Upper lobe of left lung (tissue), 6 donors: ENCODE measurements around the gene AAMDC. TPM values are rescaled to one million over a fixed set of nuclear protein-coding genes. Genes with fewer than 3 reads are reported as not detected.
"Not testable (repeated sequence)": the region's sequence is repeated elsewhere in the genome, so short reads cannot be mapped to it uniquely, and the experiment has no call there.

Source experiments
- ATAC-seq, 2 donors: fragments of 200-7000 bp; cut with Tn5 transposase; one replicate each; pipeline ENCODE4 v1.9.1; 2022; ENCODE audit warnings: mild to moderate bottlenecking in 2 of 2, moderate library complexity in 2 of 2; ENCODE audit not compliant: low FRiP score in 2 of 2
- DNase-seq, 2 donors: peaks; one replicate each; pipeline ENCODE4 v3.0.0-alpha.2; 2019 to 2020
- H3K27ac ChIP-seq, 4 donors: fragments of 200-600 bp; sonication (generic); one replicate each; pipeline ENCODE4 v1.5.1; 2016 to 2019
- H3K27me3 ChIP-seq, 4 donors: fragments of 200-600 bp; sonication (generic); one replicate each; pipeline ENCODE4 v1.5.1; 2017 to 2019
- H3K36me3 ChIP-seq, 4 donors: fragments of 200-600 bp; sonication (generic); one replicate each; pipeline ENCODE4 v1.5.1; 2016 to 2019
- H3K4me1 ChIP-seq, 4 donors: fragments of 200-600 bp; sonication (generic); one replicate each; pipeline ENCODE4 v1.5.1; 2018 to 2019
- H3K4me3 ChIP-seq, 4 donors: fragments of 200-600 bp; sonication (generic); one replicate each; pipeline ENCODE4 v1.5.1; 2017 to 2019; ENCODE audit warnings: mild to moderate bottlenecking in 2 of 4, moderate library complexity in 1 of 4
- H3K9me3 ChIP-seq, 4 donors: fragments of 200-600 bp; sonication (generic); one replicate each; pipeline ENCODE4 v1.5.1; 2018 to 2019
- CTCF ChIP-seq, 6 experiments: fragments of 450-650 bp in 4 of 6; fragments of 200-600 bp in 2 of 6; sonication (generic) in 2 of 6; IDR thresholded peaks; one replicate each; pipeline ENCODE4 v1.5.1; 2016 to 2019; ENCODE audit warnings: antibody characterized with exemption in 6 of 6
- EP300 ChIP-seq, 4 donors: sonication (generic); formaldehyde crosslinking; IDR thresholded peaks; one replicate each; pipeline ENCODE4 v1.5.1; 2017; ENCODE audit warnings: antibody characterized with exemption in 4 of 4, control low read depth in 2 of 4
- POLR2A ChIP-seq, 4 donors: fragments of 450-650 bp; IDR thresholded peaks; one replicate each; pipeline ENCODE4 v1.5.1; 2016 to 2017; ENCODE audit warnings: antibody characterized with exemption in 4 of 4, mild to moderate bottlenecking in 2 of 4
- POLR2AphosphoS5 ChIP-seq, 2 donors: sonication (generic); formaldehyde crosslinking; IDR thresholded peaks; one replicate each; pipeline ENCODE4 v1.5.1; 2017; ENCODE audit warnings: antibody characterized with exemption in 2 of 2
- WGBS, 2 donors: methylation state at CpG; one replicate each; pipeline ENCODE4 v1.1.5; 2017 to 2018; 5-methylcytosine and 5-hydroxymethylcytosine counted together
- total RNA-seq, 6 donors: library from RNA; depleted of rRNA in 4 of 6; stranded (reverse); fragments of >200 nt in 4 of 6; gene quantifications; one replicate each; pipeline versions ENCODE4 v1.1.0 to v1.2.1, GENCODE V29; 2016 to 2021
- donor health status: DM: no; HTN: no; CAD: no; lungs with moderate emphysema.
- donor health status: DM: no; HTN: yes; CAD: no; lungs with severe emphysema.

AAMDC gene
- total RNA-seq, 6 donors from 2014 or later = 26.2 to 36.1 (median 29.3) TPM; not detected in 1

DNA sequence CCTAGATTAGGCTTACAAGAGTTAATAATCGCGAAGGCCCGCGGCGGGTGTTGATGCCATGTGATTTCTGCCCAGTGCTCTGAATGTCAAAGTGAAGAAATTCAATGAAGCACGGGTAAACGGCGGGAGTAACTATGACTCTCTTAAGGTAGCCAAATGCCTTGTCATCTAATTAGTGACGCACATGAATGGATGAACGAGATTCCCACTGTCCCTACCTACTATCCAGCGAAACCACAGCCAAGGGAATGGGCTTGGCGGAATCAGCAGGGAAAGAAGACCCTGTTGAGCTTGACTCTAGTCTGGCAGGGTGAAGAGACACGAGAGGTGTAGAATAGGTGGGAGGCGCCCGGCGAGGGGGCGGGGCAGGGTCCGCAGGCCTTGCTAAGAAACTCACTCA lies 65.5 kb downstream of the AAMDC start:
- Histone ChIP-seq H3K27ac (no peak overlapping the region), H3K4me3 (no peak overlapping the region), H3K4me1 (no peaks in the 10 kb centered on the region), H3K36me3 (peaks cover 0 to 65% (median 18%) of the 10 kb centered on the region in 4 donors), H3K9me3 (no peaks in the 10 kb centered on the region), H3K27me3 (no peaks in the 10 kb centered on the region)
- TF ChIP-seq POLR2AphosphoS5 (IDR thresholded peaks at IDR 0.05) = no peak
- TF ChIP-seq EP300 (IDR thresholded peaks at IDR 0.05) = no peak
- TF ChIP-seq POLR2A (IDR thresholded peaks at IDR 0.05) = no peak
- no peak for TF ChIP-seq CTCF (IDR thresholded peaks at IDR 0.05)
- WGBS, 2 donors = 95 to 97% methylated on average over 18 of the region's 18 CpGs
- ATAC-seq = no peak
- DNase-seq = peak in 1 of 2 donors; percentile 41

- ATAC-seq, DNase-seq, H3K4me3 ChIP-seq, H3K4me1 ChIP-seq, H3K27me3 ChIP-seq, H3K9me3 ChIP-seq, H3K27ac ChIP-seq: not testable (repeated sequence)
- H3K36me3 ChIP-seq = peaks cover 0 to 57% (median 13%) of the 10 kb centered on the region in 4 donors
- 97 to 98% methylated on average over 4 to 5 of the region's 5 CpGs for WGBS, 2 donors
Observed at GRCh38 chr11:77889045-77889444, 68.1 kb downstream of the AAMDC start.

GRCh38 chr11:77890100-77890614 lies 69.2 kb downstream of the AAMDC start:
- peaks cover 0 to 54% (median 13%) of the 10 kb centered on the region in 4 donors for H3K36me3 ChIP-seq

GRCh38 chr11:77890619-77891056 lies 69.7 kb downstream of the AAMDC start:
- not testable (repeated sequence) for DNase-seq, H3K9me3 ChIP-seq, ATAC-seq, H3K27ac ChIP-seq, H3K27me3 ChIP-seq, H3K4me1 ChIP-seq, H3K4me3 ChIP-seq
- WGBS, 2 donors = 60 to 62% methylated on average over 4 of the region's 4 CpGs
- peaks cover 0 to 49% (median 13%) of the 10 kb centered on the region in 4 donors for H3K36me3 ChIP-seq

More at GRCh38 chr11:77890100-77890614, 69.2 kb downstream of the AAMDC start:
- not testable (repeated sequence) for H3K27me3 ChIP-seq, H3K4me3 ChIP-seq, ATAC-seq, H3K27ac ChIP-seq, H3K9me3 ChIP-seq, H3K4me1 ChIP-seq, DNase-seq

DNA sequence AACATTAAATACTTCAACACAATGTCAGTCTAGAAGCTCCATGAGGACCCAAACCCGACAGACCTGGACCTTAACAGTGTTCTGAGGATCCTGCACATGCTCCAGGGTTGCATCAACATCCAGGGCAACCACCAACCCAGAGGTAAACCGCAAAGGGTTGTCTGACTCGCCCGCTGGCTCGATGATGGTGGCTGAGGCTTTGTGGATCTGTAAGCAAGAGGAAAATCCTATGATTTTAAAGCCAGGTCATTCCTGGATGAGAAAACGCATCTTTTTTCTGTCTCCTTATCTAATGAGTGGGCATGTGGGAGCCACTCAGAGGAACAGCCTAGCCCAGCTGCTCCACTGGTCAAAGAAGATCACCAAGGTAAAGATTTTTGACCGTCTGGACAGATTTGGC lies 70.3 kb downstream of the AAMDC start:
- not testable (repeated sequence) for H3K4me1 ChIP-seq, H3K9me3 ChIP-seq, DNase-seq, H3K4me3 ChIP-seq, H3K27me3 ChIP-seq, ATAC-seq, H3K27ac ChIP-seq
- peaks cover 0 to 43% (median 11%) of the 10 kb centered on the region in 4 donors for H3K36me3 ChIP-seq
- WGBS, 2 donors = 90 to 98% methylated on average over 6 to 7 of the region's 7 CpGs

DNA sequence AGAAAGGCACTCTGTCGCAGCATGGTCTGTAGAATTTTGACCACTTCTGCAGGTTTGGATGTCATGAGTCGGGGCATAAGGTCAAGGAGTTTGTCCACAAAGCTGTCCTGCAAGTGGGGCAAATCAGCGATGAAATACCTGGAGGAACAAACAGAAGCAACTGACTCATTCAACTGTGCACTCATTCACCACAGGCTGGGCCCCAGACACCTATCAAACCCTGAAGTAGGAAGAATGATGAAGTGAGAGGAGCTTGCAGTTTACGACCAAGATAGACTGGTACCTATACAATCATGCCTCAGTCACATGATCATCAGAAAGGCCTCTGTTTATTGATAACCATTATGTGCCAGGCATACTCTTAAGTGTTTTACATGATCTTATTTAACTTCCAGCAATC lies 70.8 kb downstream of the AAMDC start:
- not testable (repeated sequence) for DNase-seq, H3K4me1 ChIP-seq, H3K27ac ChIP-seq, H3K9me3 ChIP-seq, H3K4me3 ChIP-seq, H3K27me3 ChIP-seq, ATAC-seq
- WGBS, 2 donors = 91 to 100% methylated on average over 1 of the region's 4 CpGs
- H3K36me3 ChIP-seq = peaks cover 0 to 40% (median 9%) of the 10 kb centered on the region in 4 donors

DNA sequence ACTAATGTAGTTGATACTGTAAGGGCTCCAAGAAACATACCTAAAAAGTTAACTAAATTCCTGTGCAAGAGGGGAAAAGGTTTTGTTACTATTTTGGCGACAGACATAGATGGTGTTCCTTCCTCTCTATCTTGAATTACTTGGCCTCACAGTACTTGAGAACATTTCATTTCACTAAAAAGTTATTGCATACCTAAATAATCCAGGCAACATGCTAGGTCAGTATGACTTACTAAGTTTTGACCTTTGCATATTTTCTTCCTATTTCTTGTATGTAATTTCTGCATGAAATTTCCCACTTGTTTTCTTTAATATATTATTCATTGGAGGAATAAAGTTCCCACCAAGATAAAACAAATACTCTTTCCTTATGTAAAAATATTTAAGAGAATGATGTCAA lies 74.0 kb downstream of the AAMDC start:
- H3K9me3 ChIP-seq, H3K4me1 ChIP-seq, ATAC-seq, H3K4me3 ChIP-seq, DNase-seq, H3K27ac ChIP-seq, H3K27me3 ChIP-seq: not testable (repeated sequence)
- 74 to 94% methylated on average over 1 of the region's 1 CpG for WGBS, 2 donors
- peaks cover 0 to 36% (median 8%) of the 10 kb centered on the region in 4 donors for H3K36me3 ChIP-seq

- H3K27me3 ChIP-seq = no peaks in the 10 kb centered on the region
- H3K27ac ChIP-seq = no peak overlapping the region
- H3K4me1 ChIP-seq = peaks cover 0 to under 1% (median 0%) of the 10 kb centered on the region in 4 donors
- no peak for DNase-seq
- peaks cover 0 to 8% (median 0%) of the 10 kb centered on the region in 4 donors for H3K36me3 ChIP-seq
- H3K4me3 ChIP-seq = no peak overlapping the region
- ATAC-seq = no peak
- no peaks in the 10 kb centered on the region for H3K9me3 ChIP-seq
- WGBS, 2 donors = 67 to 83% methylated on average over 2 of the region's 2 CpGs
- TF ChIP-seq EP300 (IDR thresholded peaks at IDR 0.05) = no peak
- no peak for TF ChIP-seq POLR2AphosphoS5 (IDR thresholded peaks at IDR 0.05)
- TF ChIP-seq CTCF (IDR thresholded peaks at IDR 0.05) = no peak
- TF ChIP-seq POLR2A (IDR thresholded peaks at IDR 0.05) = no peak
Observed at GRCh38 chr11:77908835-77909234, 87.9 kb downstream of the AAMDC start.
